ENCODE results near the gene RTN4RL2.

RTN4RL2 gene

GRCh38 chr11:57460022-57460757 lies at the start of gene RTN4RL2:
TSS of gene RTN4RL2 (plus strand) at chr11:57460528. CDS start at chr11:57460866, 338 bp downstream.
- Histone ChIP-seq H3K4me1 (ENCODE audit: control insufficient read depth, insufficient read depth, low read length) (peaks cover 32% of the 10 kb centered on the region), H3K9ac (ENCODE audit: low read length in 2 of 2) (no peak within 1 kb of the TSS), H3K27ac (ENCODE audit: low read length) (no peak within 1 kb of the TSS), H3K27me3 (ENCODE audit: control insufficient read depth in 1 of 2, insufficient read depth in 2 of 2, low read length in 2 of 2) (peaks cover 40 to 63% of the 10 kb centered on the region in 2 donors), H3K36me3 (ENCODE audit: control insufficient read depth in 2 of 2, insufficient read depth in 2 of 2, low read length in 2 of 2) (no peaks in the 10 kb centered on the region), H3K4me3 (ENCODE audit: low read length in 2 of 2) (peak within 1 kb of the TSS; percentile 40 to 61), H3K9me3 (ENCODE audit: control insufficient read depth in 2 of 2, low read length in 2 of 2) (no peaks in the 10 kb centered on the region)

- H3K36me3 ChIP-seq (ENCODE audit: control insufficient read depth in 2 of 2, insufficient read depth in 2 of 2, low read length in 2 of 2): peaks cover 47 to 60% of the 10 kb centered on the region in 2 donors
- H3K27me3 ChIP-seq (ENCODE audit: control insufficient read depth in 1 of 2, insufficient read depth in 2 of 2, low read length in 2 of 2): no peaks in the 10 kb centered on the region
- no peak overlapping the region for H3K4me3 ChIP-seq (ENCODE audit: low read length in 2 of 2)
- no peak overlapping the region for H3K27ac ChIP-seq (ENCODE audit: low read length)
- H3K9me3 ChIP-seq (ENCODE audit: control insufficient read depth in 2 of 2, low read length in 2 of 2): no peaks in the 10 kb centered on the region
- no peak overlapping the region for H3K9ac ChIP-seq (ENCODE audit: low read length in 2 of 2)
- H3K4me1 ChIP-seq (ENCODE audit: control insufficient read depth, insufficient read depth, low read length): no peaks in the 10 kb centered on the region
Measured at GRCh38 chr11:57413681-57414080, 46.6 kb upstream of the RTN4RL2 start.

- Histone ChIP-seq H3K36me3 (ENCODE audit: control insufficient read depth in 2 of 2, insufficient read depth in 2 of 2, low read length in 2 of 2) (peaks cover 40 to 52% of the 10 kb centered on the region in 2 donors), H3K4me1 (ENCODE audit: control insufficient read depth, insufficient read depth, low read length) (no peaks in the 10 kb centered on the region), H3K9ac (ENCODE audit: low read length in 2 of 2) (no peak overlapping the region), H3K4me3 (ENCODE audit: low read length in 2 of 2) (no peak overlapping the region), H3K9me3 (ENCODE audit: control insufficient read depth in 2 of 2, low read length in 2 of 2) (no peaks in the 10 kb centered on the region), H3K27me3 (ENCODE audit: control insufficient read depth in 1 of 2, insufficient read depth in 2 of 2, low read length in 2 of 2) (no peaks in the 10 kb centered on the region), H3K27ac (ENCODE audit: low read length) (no peak overlapping the region)
Measured at GRCh38 chr11:57414612-57415212, 45.6 kb upstream of the RTN4RL2 start.

- Histone ChIP-seq H3K9ac (ENCODE audit: low read length in 2 of 2) (no peak overlapping the region), H3K27me3 (ENCODE audit: control insufficient read depth in 1 of 2, insufficient read depth in 2 of 2, low read length in 2 of 2) (no peaks in the 10 kb centered on the region), H3K27ac (ENCODE audit: low read length) (no peak overlapping the region), H3K36me3 (ENCODE audit: control insufficient read depth in 2 of 2, insufficient read depth in 2 of 2, low read length in 2 of 2) (peaks cover 40 to 53% of the 10 kb centered on the region in 2 donors), H3K9me3 (ENCODE audit: control insufficient read depth in 2 of 2, low read length in 2 of 2) (no peaks in the 10 kb centered on the region), H3K4me3 (ENCODE audit: low read length in 2 of 2) (no peak overlapping the region), H3K4me1 (ENCODE audit: control insufficient read depth, insufficient read depth, low read length) (peaks cover 2% of the 10 kb centered on the region)
Measured at GRCh38 chr11:57416436-57416835, 43.9 kb upstream of the RTN4RL2 start.

GRCh38 chr11:57417056-57417455 lies 43.3 kb upstream of the RTN4RL2 start:
- Histone ChIP-seq H3K27ac (ENCODE audit: low read length) (no peak overlapping the region), H3K36me3 (ENCODE audit: control insufficient read depth in 2 of 2, insufficient read depth in 2 of 2, low read length in 2 of 2) (peaks cover 40 to 56% of the 10 kb centered on the region in 2 donors), H3K9me3 (ENCODE audit: control insufficient read depth in 2 of 2, low read length in 2 of 2) (no peaks in the 10 kb centered on the region), H3K27me3 (ENCODE audit: control insufficient read depth in 1 of 2, insufficient read depth in 2 of 2, low read length in 2 of 2) (no peaks in the 10 kb centered on the region), H3K4me1 (ENCODE audit: control insufficient read depth, insufficient read depth, low read length) (peaks cover 2% of the 10 kb centered on the region), H3K9ac (ENCODE audit: low read length in 2 of 2) (no peak overlapping the region), H3K4me3 (ENCODE audit: low read length in 2 of 2) (no peak overlapping the region)

- Histone ChIP-seq H3K4me3 (ENCODE audit: low read length in 2 of 2) (no peak overlapping the region), H3K27ac (ENCODE audit: low read length) (no peak overlapping the region), H3K27me3 (ENCODE audit: control insufficient read depth in 1 of 2, insufficient read depth in 2 of 2, low read length in 2 of 2) (no peaks in the 10 kb centered on the region), H3K4me1 (ENCODE audit: control insufficient read depth, insufficient read depth, low read length) (peaks cover 2% of the 10 kb centered on the region), H3K9me3 (ENCODE audit: control insufficient read depth in 2 of 2, low read length in 2 of 2) (no peaks in the 10 kb centered on the region), H3K36me3 (ENCODE audit: control insufficient read depth in 2 of 2, insufficient read depth in 2 of 2, low read length in 2 of 2) (peaks cover 40 to 56% of the 10 kb centered on the region in 2 donors), H3K9ac (ENCODE audit: low read length in 2 of 2) (no peak overlapping the region)
Measured at GRCh38 chr11:57418131-57418530, 42.2 kb upstream of the RTN4RL2 start.

- Histone ChIP-seq H3K36me3 (ENCODE audit: control insufficient read depth in 2 of 2, insufficient read depth in 2 of 2, low read length in 2 of 2) (peaks cover 40 to 50% of the 10 kb centered on the region in 2 donors), H3K9me3 (ENCODE audit: control insufficient read depth in 2 of 2, low read length in 2 of 2) (no peaks in the 10 kb centered on the region), H3K4me3 (ENCODE audit: low read length in 2 of 2) (no peak overlapping the region), H3K27ac (ENCODE audit: low read length) (no peak overlapping the region), H3K4me1 (ENCODE audit: control insufficient read depth, insufficient read depth, low read length) (peaks cover 4% of the 10 kb centered on the region), H3K27me3 (ENCODE audit: control insufficient read depth in 1 of 2, insufficient read depth in 2 of 2, low read length in 2 of 2) (no peaks in the 10 kb centered on the region), H3K9ac (ENCODE audit: low read length in 2 of 2) (no peak overlapping the region)
Measured at GRCh38 chr11:57419146-57419545, 41.2 kb upstream of the RTN4RL2 start.

- H3K27me3 ChIP-seq (ENCODE audit: control insufficient read depth in 1 of 2, insufficient read depth in 2 of 2, low read length in 2 of 2): no peaks in the 10 kb centered on the region
- H3K4me3 ChIP-seq (ENCODE audit: low read length in 2 of 2): no peak overlapping the region
- H3K9me3 ChIP-seq (ENCODE audit: control insufficient read depth in 2 of 2, low read length in 2 of 2): no peaks in the 10 kb centered on the region
- peaks cover 26 to 35% of the 10 kb centered on the region in 2 donors for H3K36me3 ChIP-seq (ENCODE audit: control insufficient read depth in 2 of 2, insufficient read depth in 2 of 2, low read length in 2 of 2)
- peaks cover 22% of the 10 kb centered on the region for H3K4me1 ChIP-seq (ENCODE audit: control insufficient read depth, insufficient read depth, low read length)
- no peak overlapping the region for H3K27ac ChIP-seq (ENCODE audit: low read length)
- H3K9ac ChIP-seq (ENCODE audit: low read length in 2 of 2): no peak overlapping the region
Measured at GRCh38 chr11:57421066-57421465, 39.3 kb upstream of the RTN4RL2 start.

GRCh38 chr11:57421805-57422204 lies 38.5 kb upstream of the RTN4RL2 start:
- H3K4me1 ChIP-seq (ENCODE audit: control insufficient read depth, insufficient read depth, low read length): peaks cover 29% of the 10 kb centered on the region
- no peaks in the 10 kb centered on the region for H3K9me3 ChIP-seq (ENCODE audit: control insufficient read depth in 2 of 2, low read length in 2 of 2)
- no peaks in the 10 kb centered on the region for H3K27me3 ChIP-seq (ENCODE audit: control insufficient read depth in 1 of 2, insufficient read depth in 2 of 2, low read length in 2 of 2)
- H3K9ac ChIP-seq (ENCODE audit: low read length in 2 of 2): no peak overlapping the region
- H3K4me3 ChIP-seq (ENCODE audit: low read length in 2 of 2): no peak overlapping the region
- peaks cover 19 to 28% of the 10 kb centered on the region in 2 donors for H3K36me3 ChIP-seq (ENCODE audit: control insufficient read depth in 2 of 2, insufficient read depth in 2 of 2, low read length in 2 of 2)
- no peak overlapping the region for H3K27ac ChIP-seq (ENCODE audit: low read length)

- Histone ChIP-seq H3K27me3 (ENCODE audit: control insufficient read depth in 1 of 2, insufficient read depth in 2 of 2, low read length in 2 of 2) (no peaks in the 10 kb centered on the region), H3K4me1 (ENCODE audit: control insufficient read depth, insufficient read depth, low read length) (peaks cover 38% of the 10 kb centered on the region), H3K9me3 (ENCODE audit: control insufficient read depth in 2 of 2, low read length in 2 of 2) (no peaks in the 10 kb centered on the region), H3K9ac (ENCODE audit: low read length in 2 of 2) (no peak overlapping the region), H3K27ac (ENCODE audit: low read length) (no peak overlapping the region), H3K4me3 (ENCODE audit: low read length in 2 of 2) (no peak overlapping the region), H3K36me3 (ENCODE audit: control insufficient read depth in 2 of 2, insufficient read depth in 2 of 2, low read length in 2 of 2) (peaks cover 10 to 20% of the 10 kb centered on the region in 2 donors)
Measured at GRCh38 chr11:57422669-57423068, 37.7 kb upstream of the RTN4RL2 start.
